Measurements from ENCODE around the gene PSD. TPM values are rescaled to one million over a fixed set of nuclear protein-coding genes. Genes with fewer than 3 reads are reported as not detected.

PSD gene
- total RNA-seq, 2 experiments from 2014 or later: 9.3 to 10.4 TPM

DNA sequence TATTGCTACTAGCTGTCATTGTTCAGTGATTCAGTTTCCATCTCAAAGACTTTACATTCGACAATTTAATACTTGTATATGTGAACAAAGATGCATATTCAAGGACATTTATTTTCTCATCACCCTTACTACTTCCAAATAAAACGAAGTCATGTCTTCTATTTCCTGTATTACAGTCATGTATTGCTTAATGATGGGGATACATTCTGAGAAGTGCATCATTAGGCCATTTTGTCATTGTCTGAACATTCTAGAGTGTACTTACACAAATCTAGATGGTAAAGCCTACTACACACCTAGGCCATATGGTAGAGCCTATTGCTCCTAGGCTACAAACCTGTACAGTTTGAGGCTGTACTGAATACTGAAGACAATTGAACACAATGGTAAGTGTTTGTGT, 26.3 kb upstream of the PSD start:
- ChIA-PET POLR2A (no interaction called here), CTCF (no interaction called here)
- TF ChIP-seq, protein P1, sequence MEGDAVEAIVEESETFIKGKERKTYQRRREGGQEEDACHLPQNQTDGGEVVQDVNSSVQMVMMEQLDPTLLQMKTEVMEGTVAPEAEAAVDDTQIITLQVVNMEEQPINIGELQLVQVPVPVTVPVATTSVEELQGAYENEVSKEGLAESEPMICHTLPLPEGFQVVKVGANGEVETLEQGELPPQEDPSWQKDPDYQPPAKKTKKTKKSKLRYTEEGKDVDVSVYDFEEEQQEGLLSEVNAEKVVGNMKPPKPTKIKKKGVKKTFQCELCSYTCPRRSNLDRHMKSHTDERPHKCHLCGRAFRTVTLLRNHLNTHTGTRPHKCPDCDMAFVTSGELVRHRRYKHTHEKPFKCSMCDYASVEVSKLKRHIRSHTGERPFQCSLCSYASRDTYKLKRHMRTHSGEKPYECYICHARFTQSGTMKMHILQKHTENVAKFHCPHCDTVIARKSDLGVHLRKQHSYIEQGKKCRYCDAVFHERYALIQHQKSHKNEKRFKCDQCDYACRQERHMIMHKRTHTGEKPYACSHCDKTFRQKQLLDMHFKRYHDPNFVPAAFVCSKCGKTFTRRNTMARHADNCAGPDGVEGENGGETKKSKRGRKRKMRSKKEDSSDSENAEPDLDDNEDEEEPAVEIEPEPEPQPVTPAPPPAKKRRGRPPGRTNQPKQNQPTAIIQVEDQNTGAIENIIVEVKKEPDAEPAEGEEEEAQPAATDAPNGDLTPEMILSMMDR (IDR thresholded peaks at IDR 0.05): no peak
- no peaks in the 10 kb centered on the region for H3K36me3 Mint-ChIP-seq (ENCODE audit: low read depth)
- no peaks in the 10 kb centered on the region for H3K27me3 Mint-ChIP-seq
- intact Hi-C loops (cut with micrococcal nuclease): no loop called here
- ATAC-seq (no peak), DNase-seq (no peak)
- H3K9me3 Mint-ChIP-seq: no peaks in the 10 kb centered on the region
- no peak overlapping the region for H3K4me3 Mint-ChIP-seq
- no peak overlapping the region for H3K27ac Mint-ChIP-seq
- H3K4me1 Mint-ChIP-seq (ENCODE audit: low read depth): peaks cover 8% of the 10 kb centered on the region

DNA sequence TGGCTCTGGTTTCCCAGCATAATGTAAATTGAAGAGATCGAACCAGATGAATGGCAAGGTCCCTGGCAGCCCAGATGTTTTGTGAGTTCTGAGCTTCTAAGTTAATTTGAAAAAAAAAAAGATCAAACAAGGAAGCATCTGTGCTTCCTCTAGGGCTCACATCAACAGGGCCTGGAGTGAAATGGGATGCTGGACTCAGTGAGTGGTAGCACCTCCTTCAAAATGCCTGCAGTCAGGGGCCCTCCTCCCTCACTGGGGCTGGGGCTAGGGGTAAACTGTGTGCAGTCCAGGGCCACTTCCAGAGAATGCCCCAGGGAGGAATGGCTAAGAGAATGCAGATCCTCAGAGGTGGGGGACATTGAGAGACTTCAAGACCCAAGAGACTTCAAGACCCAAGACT, 19.8 kb upstream of the PSD start:
- TF ChIP-seq, protein P1 (IDR thresholded peaks at IDR 0.05): no peak

DNA sequence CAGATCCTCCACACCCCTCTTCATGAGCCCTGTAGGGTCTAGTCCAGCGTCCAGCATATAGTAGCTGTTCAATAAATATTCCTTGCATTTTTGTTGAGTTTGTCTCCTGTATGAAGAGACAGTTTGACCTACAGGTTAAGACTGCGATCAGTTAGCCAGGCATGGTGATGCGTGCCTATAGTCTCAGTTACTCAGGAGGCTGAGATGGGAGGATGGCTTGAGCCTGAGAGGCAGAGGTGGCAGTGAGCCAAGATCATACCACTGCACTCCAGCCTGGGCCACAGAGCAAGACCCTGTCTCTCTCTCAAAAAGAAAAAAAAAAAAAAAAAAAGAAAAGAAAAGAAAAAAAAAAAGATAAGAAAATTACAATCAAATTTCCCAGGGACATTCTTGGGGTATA, 18.9 kb upstream of the PSD start:
- H3K36me3 Mint-ChIP-seq (ENCODE audit: low read depth): peaks cover 17% of the 10 kb centered on the region
- TF ChIP-seq, protein P1 (IDR thresholded peaks at IDR 0.05): no peak
- intact Hi-C loops (cut with micrococcal nuclease): no loop called here
- ChIA-PET POLR2A (interaction anchor here (5.8 to 8.1 kb wide), 2 partner anchors 14 kb away, joined by 52 to 102 read pairs; partner anchors contain the start of genes C10orf95 and FBXL15), CTCF (interaction anchor here (1.1 kb wide), 1 partner anchor 34 kb away, joined by 3 read pairs; no protein-coding TSS in a partner anchor)
- peak overlapping the region; percentile 85 for H3K4me3 Mint-ChIP-seq
- H3K9me3 Mint-ChIP-seq: no peaks in the 10 kb centered on the region
- H3K27ac Mint-ChIP-seq: no peak overlapping the region
- H3K27me3 Mint-ChIP-seq: no peaks in the 10 kb centered on the region
- ATAC-seq: no peak
- peaks cover 39% of the 10 kb centered on the region for H3K4me1 Mint-ChIP-seq (ENCODE audit: low read depth)
- DNase-seq: no peak

More for the DNA sequence above, 19.8 kb upstream of the PSD start:
- intact Hi-C loops (cut with micrococcal nuclease): no loop called here
- ATAC-seq: no peak
- CTCF ChIA-PET: interaction anchor here (1.1 kb wide), 1 partner anchor 33 kb away, joined by 3 read pairs; no protein-coding TSS in a partner anchor
- Mint-ChIP-seq H3K4me1 (ENCODE audit: low read depth) (peaks cover 36% of the 10 kb centered on the region), H3K9me3 (no peaks in the 10 kb centered on the region), H3K27ac (no peak overlapping the region), H3K36me3 (ENCODE audit: low read depth) (peaks cover 17% of the 10 kb centered on the region), H3K27me3 (no peaks in the 10 kb centered on the region), H3K4me3 (no peak overlapping the region)
- DNase-seq: no peak
- POLR2A ChIA-PET: interaction anchor here (0.6 to 5.8 kb wide), 3 partner anchors 15 to 793 kb away, joined by 3 to 52 read pairs (median 3); partner anchors contain the start of gene FBXL15

DNA sequence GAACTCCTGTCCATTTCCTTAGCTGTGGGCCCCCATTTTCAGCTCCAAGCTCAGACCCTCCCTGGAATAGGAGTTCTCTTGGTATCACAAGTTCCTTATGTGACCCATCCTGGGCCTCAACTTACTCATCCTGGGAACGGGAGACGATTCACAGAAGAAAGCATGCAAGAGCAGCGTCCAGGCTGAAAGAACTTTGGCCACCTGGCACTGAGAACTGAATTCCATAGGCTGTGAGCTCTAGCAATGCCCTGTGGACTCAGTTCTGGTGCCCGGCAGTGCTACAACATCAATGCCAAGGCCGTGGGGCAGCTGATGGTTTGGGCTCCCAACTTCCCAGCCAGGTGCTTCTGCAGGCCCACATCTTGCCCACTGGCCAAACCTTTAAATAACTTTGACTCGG, 17.7 kb upstream of the PSD start:
- CTCF ChIA-PET: interaction anchor here (0.6 to 5.1 kb wide), 7 partner anchors 14 to 207 kb away, joined by 3 to 32 read pairs (median 4); partner anchors contain the start of genes C10orf95, FBXL15 and NFKB2
- no peak for ATAC-seq
- peak overlapping the region; percentile 91 for H3K27ac Mint-ChIP-seq
- intact Hi-C loops (cut with micrococcal nuclease): no loop called here
- DNase-seq: no peak
- peaks cover 43% of the 10 kb centered on the region for H3K4me1 Mint-ChIP-seq (ENCODE audit: low read depth)
- H3K4me3 Mint-ChIP-seq: peak overlapping the region; percentile 85
- H3K9me3 Mint-ChIP-seq: no peaks in the 10 kb centered on the region
- POLR2A ChIA-PET: interaction anchor here (0.9 to 8.1 kb wide), 8 partner anchors 10 to 42 kb away, joined by 3 to 102 read pairs (median 6); partner anchors contain the start of genes C10orf95 and FBXL15
- TF ChIP-seq, protein P1 (IDR thresholded peaks at IDR 0.05): no peak
- H3K27me3 Mint-ChIP-seq: no peaks in the 10 kb centered on the region
- H3K36me3 Mint-ChIP-seq (ENCODE audit: low read depth): peaks cover 20% of the 10 kb centered on the region

DNA sequence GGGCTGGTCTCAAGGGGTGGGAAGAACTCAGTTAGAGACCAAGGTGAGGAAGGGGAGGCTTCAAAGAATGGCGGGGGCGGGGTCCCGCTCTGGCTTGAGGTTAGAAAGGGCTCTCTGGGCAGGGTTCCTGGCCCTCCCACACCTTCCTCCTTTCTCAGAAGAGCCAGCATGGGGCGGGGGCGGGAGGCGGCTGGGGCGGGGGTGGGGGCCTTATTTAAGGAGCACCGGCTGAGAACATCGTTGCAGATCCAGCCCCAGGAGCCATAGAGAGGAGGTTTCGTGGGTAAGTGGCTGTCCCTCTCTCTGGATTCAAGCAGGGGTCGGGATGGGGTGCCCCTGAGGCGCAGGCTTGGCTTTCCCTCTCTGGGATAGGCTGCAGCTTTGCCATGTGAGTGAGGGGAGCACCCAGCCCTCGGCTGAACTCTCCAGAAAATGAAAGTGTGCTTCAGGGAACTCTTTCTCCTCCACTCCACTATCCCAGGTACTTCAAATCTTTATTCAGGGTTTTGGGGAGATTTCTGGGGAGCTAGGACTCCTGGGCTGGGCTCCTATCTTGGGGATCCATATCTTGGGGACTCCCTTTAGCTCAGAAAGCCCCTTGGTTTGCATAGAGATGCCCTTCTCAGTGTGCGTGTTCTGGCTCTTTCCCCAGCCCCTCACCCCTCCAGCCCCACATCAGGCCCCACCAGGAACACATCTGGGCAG, 17.1 kb upstream of the PSD start:
- Mint-ChIP-seq H3K9me3 (no peaks in the 10 kb centered on the region), H3K36me3 (ENCODE audit: low read depth) (peaks cover 21% of the 10 kb centered on the region), H3K4me3 (peak overlapping the region; percentile 85), H3K27ac (peak overlapping the region; percentile 91), H3K4me1 (ENCODE audit: low read depth) (peaks cover 44% of the 10 kb centered on the region), H3K27me3 (no peaks in the 10 kb centered on the region)
- DNase-seq (peak; percentile 70), ATAC-seq (peak; percentile 5)
- ChIA-PET CTCF (interaction anchor here (0.7 to 5.1 kb wide), 9 partner anchors 9 to 206 kb away, joined by 3 to 32 read pairs (median 4); partner anchors contain the start of genes C10orf95, FBXL15 and NFKB2), POLR2A (interaction anchor here (0.8 to 8.1 kb wide), 13 partner anchors 11 to 320 kb away, joined by 3 to 102 read pairs (median 5); partner anchors contain the start of genes C10orf95 and FBXL15)
- intact Hi-C loops (cut with micrococcal nuclease): no loop called here
- TF ChIP-seq, protein P1 (IDR thresholded peaks at IDR 0.05): no peak
